ELR (cell line): Measurements from ENCODE around the gene PDIA6.

ENCODE experiments used
- DNase-seq: peaks from one replicate; pipeline ENCODE4 v3.0.0-alpha.2; 2015; ENCODE audit warnings: low read depth

Gene PDIA6

DNA sequence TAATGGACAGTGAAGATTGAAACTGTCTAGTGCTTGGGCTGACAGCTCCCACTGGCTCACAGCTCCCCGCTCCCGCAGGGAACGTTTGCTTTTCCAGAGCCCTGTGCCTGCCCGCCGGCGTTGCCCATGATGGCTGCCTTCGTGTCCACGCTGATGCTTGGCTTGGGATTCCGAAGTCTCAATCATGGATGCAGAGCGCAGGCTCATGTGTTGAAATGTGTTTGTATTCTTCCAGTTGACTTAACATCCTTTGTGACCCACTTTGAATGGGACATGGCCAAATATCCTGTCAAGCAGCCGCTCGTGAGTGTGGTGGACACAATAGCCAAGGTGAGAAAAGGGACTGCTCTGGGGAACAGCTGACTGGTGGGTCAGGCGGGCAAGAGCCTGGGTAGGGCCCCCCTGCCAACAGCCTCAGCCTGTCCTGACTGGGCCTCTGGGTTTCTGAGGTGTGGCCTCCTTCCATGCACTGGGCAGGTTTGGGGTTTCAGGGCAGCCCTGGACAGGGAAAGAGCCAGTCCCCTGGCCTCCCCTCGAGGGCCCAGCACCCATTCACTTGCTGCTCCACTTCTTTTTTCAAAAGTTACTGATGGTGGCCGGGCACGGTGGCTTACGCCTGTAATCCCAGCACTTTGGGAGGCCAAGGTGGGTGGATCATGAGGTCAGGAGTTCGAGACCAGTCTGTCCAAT lies 48.3 kb downstream of the PDIA6 start:
- DNase-seq, result no peak

DNA sequence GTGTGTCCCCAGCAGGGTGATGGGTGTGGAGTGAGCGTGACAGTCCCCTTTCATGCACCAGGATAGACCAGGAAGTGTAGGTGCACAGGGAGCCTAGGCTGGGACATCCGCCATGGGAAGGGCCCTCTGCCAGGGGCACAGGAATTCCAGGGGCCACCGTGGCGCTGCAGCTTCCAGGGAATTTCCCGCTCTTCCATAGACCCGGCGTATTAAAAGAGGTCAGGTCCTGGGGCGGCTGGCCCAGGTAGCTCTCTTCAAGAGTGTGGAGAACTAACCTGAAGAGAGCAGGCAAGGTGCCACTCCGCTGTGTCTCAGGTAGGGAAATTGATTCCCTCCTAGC lies 49.2 kb downstream of the PDIA6 start:
- no peak for DNase-seq

DNA sequence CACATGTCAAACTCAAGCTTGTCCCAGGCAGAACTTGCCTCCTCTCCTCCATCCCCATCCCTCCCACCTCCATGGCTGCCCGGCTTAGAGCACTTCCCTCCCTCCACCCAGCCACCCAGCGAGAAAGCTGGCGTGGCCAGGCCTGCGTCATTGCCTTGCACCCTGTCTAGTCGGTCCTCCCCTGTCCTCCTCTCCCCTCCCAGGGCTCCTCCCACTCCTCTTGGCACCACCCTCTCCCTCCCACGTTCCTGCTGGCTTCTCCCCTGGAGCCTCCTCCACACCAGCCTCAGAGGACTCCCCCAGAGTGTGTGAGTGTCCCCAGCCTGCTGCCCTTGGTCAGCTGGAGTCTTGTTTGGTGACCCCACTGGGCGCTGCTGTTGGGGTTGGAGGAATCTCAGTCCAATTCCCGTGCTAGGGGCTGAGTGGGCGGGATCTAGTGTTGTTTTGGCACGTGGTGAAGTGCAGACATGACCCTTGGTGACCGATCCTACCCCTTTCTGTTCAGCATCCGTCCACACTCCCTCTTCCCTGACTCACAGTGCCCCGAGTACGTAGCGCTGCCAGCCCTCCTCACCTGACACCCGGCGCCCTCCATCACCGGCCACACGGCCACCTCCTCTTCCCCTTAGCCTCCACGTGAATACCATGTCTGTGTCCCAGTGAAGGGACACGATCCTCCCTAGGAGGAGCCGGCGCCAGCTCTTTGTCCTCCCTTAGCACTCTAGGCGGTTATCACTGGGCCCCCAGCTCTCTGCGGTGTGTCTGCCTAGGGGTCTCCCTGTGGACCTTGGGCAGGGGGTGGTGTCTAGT lies 49.7 kb downstream of the PDIA6 start:
- DNase-seq, result no peak

DNA sequence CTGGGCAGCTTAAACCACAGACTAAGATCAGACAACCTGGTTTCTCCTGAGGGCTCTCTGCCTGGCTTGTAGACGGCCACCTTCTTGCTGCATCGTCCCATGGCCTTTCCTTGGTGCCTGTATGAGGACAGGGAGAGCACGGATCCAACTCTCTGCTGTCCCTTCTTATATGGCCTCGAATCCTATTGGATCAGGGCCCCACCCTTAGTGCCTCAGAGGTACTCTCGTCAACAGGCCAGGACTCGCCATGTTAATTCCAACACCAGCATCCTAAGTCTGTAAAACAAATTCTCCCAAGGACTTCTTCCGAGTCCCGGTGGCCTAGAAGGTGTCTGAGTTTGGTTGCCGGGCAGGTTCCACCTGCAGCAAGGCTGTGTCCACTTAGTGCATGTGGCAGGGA lies 51.0 kb downstream of the PDIA6 start:
- DNase-seq, result no peak

DNA sequence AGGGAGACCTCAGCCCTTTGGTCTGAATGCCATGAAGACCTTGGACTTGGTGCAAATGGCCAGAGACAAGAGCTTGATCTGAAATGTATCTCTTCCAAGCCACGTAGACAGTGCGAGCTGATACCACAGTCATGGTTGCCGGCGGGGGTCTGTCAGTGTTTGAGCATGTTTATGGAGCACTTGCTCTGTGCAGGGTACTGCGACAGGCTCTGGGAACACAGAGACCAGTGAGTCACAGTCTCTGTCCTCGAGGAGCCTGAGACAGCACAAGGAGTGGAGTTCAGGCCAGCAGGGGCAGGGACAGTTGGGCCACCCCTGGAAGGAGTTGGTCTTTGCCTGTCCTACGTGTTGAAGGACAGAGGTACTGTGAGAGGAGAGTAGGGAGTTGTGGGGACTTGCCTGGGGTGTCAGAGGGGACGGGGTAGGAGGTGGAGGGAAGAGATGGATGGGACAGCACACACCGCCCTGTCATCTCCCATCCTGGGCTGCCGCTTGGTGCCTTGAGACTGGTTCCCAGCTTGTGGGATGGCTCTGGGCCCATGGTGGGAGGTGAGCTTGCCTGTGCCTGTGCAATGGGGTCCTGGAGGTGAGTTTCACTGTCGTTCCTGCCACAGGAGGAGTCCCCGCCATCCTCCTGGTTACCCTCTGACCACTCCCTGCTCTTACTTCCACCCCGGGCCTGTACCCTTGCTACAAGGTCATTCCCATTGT lies 51.6 kb downstream of the PDIA6 start:
- no peak for DNase-seq

DNA sequence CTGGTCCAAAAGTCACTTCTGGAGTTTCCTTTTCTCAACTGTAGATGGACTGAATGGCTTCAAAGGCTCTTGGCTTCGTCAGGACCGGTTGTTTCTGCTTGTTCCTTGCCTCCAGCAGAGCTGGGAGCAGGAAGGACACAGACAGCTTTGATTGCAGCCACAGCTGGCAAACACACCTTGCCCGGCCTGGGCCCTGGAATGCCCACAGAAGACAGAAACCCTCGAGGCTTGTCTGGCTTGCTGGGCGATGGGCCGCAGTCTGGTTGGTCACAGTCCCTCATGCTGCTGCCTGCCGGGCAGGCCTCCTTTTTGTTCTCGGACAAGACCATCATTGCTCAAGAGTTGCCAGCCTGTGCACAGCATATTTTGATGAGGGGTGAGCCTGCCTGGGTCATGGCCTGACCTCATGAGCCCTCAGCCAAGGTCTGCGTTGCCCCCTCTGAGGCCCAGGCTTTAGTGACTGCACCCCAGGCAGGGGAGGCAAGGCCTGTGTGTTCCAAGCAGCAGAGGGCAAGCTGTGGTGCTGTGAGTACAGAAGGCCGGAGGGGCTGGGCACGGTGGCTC lies 53.4 kb downstream of the PDIA6 start:
- DNase-seq, result no peak

DNA sequence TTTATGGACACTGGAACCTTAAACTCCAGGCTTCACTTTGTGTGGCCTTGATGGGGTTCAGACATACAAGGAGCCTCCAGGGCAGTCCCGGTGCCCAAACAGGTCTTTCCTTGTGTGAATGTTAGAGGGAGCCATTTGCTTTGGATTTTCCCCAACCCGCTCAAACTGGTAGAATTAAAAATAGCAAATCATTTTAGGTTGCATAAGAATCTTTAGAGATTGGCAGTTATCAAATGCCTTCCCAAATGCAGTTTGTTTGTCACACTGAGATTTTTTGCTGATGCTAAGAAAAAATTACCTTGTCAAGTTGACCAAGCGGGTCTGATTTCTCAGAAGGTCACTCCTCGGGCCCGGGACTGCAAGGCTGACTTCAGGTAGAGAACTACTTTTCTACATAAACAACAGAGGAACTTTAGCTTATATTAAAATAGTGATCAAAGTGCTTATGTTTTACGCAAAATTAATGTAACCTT lies 54.7 kb downstream of the PDIA6 start:
- no peak for DNase-seq

DNA sequence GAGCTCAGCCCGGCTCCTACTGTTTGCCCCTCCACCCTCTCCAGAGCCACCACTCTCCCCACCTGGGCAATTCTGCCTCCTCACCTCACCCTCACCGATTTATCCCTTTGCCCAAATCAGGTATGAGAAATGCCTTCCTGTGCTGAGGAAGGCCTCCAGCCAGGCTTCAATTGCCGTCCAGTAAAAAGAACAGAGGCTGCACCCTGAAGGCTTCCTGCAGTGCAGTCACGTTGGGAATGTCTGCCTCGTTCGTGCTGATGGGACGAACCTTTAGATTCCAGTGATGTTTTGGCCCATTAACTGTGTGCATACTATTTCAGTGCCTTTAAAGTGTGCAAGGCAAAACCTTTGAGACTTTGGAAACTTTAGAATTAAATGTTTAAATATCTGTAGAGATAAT lies 57.0 kb downstream of the PDIA6 start:
- no peak for DNase-seq

DNA sequence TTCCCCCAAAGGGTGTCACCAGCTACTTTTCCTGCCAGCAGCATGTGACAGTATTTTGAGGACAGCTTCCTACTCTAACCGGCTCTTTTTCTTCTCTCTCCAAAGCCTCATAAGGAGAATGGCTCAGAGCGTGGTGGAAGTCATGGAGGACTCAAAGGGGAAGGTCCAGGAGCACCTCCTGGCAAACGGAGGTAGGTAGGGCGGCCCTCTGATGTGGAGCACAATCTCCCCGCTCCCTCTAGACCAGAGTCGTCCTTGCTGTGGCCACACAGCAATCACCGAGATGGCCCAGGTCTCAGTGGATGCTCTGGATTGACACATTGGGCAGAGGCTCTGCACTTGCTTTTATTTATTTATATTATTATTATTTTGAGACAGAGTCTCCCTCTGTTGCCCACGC lies 58.7 kb downstream of the PDIA6 start:
- no peak for DNase-seq

DNA sequence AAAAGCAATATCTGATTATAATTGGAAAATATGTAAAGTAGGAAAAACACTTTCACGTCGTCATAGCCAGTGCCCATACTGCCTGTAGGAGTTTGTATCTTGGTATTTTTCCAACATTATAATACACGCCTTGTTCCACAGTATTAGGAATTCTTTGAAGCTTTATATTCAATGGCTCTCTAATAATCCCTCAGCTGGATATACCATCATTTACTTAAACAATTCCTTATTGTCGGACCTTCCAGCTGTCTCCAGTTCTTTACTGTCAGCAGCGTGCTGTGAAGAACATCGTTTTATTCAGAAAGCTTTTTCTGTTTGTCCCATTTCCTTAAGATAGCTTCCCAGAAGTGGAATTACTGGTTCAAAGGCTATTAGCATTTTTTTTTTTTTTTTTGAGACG lies 59.4 kb downstream of the PDIA6 start:
- no peak for DNase-seq

DNA sequence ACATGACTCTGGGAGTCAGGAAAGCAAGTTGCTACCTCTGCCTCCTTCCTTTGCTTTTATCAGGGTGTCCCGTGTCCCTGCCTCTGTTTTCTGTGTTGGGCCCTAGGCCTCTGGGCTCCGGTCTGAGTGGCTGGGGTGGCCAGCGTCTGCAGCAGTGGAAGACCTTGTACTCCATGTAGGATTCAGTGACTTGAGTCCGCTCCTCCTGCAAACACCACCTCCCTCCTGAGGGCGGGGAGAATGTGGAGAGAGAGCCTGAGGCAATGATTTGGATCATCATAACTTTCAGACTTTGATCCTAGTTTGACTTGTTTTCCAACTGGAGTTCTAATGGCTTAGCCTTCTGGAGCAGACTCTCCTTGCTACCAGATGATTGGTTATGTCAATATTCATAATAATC lies 60.3 kb downstream of the PDIA6 start:
- no peak for DNase-seq

DNA sequence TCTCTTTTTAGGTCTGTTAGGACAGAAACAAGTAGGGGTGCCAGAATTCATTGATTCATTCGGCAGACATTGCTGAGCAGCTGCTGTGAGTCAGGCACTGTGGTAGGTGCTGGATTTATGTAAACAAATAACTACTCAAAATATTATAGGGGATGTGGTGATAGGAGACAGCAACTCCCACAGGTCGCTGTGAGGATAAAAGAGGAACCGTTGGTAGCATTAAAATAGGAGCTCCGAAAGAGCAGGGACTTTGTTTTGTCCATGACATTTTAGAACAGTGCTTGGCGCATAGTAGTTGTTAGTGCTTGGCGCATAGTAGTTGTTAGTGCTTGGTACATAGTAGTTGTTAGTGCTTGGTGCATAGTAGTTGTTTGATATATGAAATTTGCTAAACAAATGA lies 62.0 kb downstream of the PDIA6 start:
- peak; percentile 43 for DNase-seq

DNA sequence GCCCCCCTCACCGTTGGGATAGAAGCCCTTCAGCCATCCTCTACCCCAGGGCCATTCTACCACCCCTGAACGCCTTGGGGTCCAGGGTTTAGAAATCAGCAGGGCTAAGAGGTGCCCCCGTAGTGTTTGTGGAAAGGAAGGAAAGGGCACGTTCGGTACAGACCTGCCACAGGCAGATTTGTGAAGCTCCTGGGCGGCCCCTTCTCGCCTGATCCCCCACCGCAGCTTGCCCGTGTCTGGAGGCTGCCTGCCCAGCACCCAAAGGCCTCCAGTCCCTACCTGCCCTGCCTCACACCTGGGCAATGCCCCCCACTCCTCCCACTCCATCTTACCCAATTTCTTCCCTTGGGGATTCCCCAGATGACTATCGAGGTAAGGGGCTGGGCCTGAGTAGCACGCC lies 69.9 kb downstream of the PDIA6 start:
- no peak for DNase-seq

DNA sequence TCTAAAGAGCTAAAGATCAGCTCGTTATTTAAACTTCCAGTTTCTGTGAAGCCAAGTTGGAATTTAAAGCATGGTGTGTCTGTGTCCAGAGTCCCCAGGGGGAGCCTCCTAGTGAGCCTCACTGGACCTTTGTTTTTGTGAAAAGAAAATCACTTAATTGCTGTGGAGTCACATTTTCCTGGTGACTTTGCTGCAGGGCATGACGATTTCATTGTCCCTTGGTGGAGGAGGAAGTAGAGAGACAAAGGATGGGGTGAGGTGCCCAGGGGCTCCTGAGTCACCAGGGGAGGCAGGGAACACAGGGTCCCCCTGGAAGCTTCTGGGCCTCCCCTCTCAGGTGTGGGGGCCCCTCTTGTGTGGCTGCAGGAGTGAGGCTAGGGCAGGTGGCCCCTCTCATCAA lies 71.4 kb downstream of the PDIA6 start:
- DNase-seq, result no peak

DNA sequence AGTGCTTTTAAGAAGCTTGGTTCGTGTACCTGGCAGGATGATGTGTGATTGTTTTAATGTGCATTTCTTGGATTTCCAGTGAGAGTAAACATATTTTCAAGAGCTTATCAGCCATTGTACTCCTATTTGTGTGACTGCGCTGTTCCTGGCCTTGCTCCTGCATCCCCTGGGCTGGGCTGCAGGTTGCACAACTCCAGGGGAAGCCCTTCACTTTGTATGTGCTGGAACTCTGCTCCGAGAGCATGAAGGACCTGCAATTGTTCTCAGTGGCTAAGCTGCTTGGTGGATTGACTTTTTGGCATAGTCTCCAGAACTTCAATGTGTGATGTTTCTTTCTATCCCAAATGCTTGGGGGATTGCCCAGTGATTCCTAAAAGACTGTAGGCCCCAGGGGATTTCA lies 72.4 kb downstream of the PDIA6 start:
- DNase-seq, result no peak

DNA sequence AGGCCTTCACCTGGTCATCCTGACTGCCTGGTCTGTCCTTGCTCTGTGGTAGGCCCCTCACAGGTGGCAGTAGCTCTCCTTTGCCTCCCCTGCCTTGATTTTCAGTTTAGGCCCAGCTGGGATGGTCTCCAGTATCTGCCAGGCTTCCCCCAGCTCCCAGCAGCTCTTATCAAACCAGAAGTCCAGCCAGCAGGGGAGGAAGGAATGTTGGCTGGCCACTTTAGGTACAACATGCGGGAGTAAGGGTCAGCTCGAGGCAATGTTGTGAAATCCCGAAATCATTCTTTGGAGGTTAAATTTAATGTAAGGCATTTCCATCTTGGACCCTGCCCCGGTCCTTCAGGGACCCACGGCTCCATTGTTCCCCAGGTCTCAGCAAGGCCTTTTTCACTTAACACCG lies 74.4 kb downstream of the PDIA6 start:
- no peak for DNase-seq

DNA sequence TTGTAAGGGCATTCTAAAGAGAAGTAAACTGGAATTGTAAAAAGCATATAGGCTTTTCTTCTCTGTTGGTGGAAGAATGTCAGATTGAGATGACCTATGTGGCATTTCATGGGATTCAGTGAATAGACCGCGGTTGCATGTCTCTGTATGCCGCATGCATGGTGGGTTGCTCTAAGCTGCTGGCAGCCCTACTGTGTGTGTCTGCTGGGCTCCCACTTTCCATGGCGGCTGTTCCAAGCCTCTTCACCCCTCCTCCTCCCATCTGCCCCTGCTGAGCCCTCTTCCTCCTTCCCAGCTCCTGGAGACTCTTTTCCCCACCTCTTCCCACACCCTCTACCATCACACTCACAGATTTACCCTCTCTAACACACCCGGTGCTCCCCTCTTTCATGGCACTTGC lies 78.6 kb downstream of the PDIA6 start:
- no peak for DNase-seq

DNA sequence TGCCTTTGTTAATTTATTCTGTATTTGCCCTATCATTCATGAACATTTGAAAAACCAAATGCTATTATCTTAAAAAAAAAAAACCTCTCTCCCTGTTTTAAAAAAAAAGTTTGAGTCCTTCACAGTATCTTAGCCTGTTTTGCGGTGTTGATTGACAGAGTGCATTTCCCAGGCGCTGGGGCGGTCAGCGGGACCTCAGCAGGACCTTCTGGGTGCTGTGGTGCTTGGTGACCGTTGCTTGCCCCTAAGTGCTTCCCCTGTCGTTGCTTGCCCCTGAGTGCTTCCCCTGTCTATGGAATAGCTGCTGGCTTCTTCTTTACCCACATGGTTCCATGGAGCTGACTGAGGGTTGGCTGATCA lies 79.0 kb downstream of the PDIA6 start:
- no peak for DNase-seq
